Adrenal gland (tissue), 5 donors: ENCODE data around the gene KDM1B.

Experiments used
- POLR2A ChIP-seq, 2 donors: fragments of 450-650 bp; IDR thresholded peaks; one replicate each; pipeline ENCODE4 v1.6.1; 2017; ENCODE audit warnings: antibody characterized with exemption in 2 of 2, mild to moderate bottlenecking in 2 of 2, moderate library complexity in 1 of 2
- TF ChIP-seq, protein P1 (sequence below), 6 experiments: fragments of 450-650 bp in 4 of 6; fragments of 200-600 bp in 2 of 6; sonication (generic) in 1 of 6; IDR thresholded peaks; 1 replicate in 5 of 6; 2 replicates in 1 of 6; pipeline versions ENCODE4 v1.5.1 to v1.8.0; 2016 to 2021; ENCODE audit warnings: antibody characterized with exemption in 6 of 6, mild to moderate bottlenecking in 2 of 6, moderate library complexity in 1 of 6
- donor health status: DM: no; HTN: no; CAD: no.

GRCh38 chr6:18204691-18205090 lies 49.5 kb downstream of the KDM1B start:
- TF ChIP-seq, protein P1, sequence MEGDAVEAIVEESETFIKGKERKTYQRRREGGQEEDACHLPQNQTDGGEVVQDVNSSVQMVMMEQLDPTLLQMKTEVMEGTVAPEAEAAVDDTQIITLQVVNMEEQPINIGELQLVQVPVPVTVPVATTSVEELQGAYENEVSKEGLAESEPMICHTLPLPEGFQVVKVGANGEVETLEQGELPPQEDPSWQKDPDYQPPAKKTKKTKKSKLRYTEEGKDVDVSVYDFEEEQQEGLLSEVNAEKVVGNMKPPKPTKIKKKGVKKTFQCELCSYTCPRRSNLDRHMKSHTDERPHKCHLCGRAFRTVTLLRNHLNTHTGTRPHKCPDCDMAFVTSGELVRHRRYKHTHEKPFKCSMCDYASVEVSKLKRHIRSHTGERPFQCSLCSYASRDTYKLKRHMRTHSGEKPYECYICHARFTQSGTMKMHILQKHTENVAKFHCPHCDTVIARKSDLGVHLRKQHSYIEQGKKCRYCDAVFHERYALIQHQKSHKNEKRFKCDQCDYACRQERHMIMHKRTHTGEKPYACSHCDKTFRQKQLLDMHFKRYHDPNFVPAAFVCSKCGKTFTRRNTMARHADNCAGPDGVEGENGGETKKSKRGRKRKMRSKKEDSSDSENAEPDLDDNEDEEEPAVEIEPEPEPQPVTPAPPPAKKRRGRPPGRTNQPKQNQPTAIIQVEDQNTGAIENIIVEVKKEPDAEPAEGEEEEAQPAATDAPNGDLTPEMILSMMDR (IDR thresholded peaks at IDR 0.05): no peak
- TF ChIP-seq POLR2A (IDR thresholded peaks at IDR 0.05): no peak
